Breast epithelium (tissue), 3 donors: ENCODE data around the gene PCDHA6.
"Not testable (repeated sequence)": the region's sequence is repeated elsewhere in the genome, so short reads cannot be mapped to it uniquely, and the experiment has no call there.

ENCODE experiments used
- CTCF ChIP-seq, 3 donors: fragments of 450-650 bp; IDR thresholded peaks; one replicate each; pipeline ENCODE4 v1.5.1; 2016 to 2017; ENCODE audit warnings: antibody characterized with exemption in 3 of 3, mild to moderate bottlenecking in 3 of 3, moderate library complexity in 3 of 3
- POLR2AphosphoS5 ChIP-seq, 3 donors: sonication (generic); formaldehyde crosslinking; IDR thresholded peaks; one replicate each; pipeline ENCODE4 v1.6.1; 2017; ENCODE audit warnings: antibody characterized with exemption in 3 of 3

- TF ChIP-seq CTCF, POLR2AphosphoS5 (IDR thresholded peaks at IDR 0.05): not testable (repeated sequence)
These were observed 19.4 kb upstream of the PCDHA6 start for GRCh38 chr5:140808241-140808888.
